Mesangial cell (primary cell): Measurements from ENCODE around the gene ELK3. TPM values are rescaled to one million over a fixed set of nuclear protein-coding genes. Genes with fewer than 3 reads are reported as not detected.

Experiments used
- total RNA-seq: library from RNA; depleted of rRNA; stranded (reverse); fragments of >200 nt; gene quantifications from 2 replicates; pipeline ENCODE4 v1.2.3, GENCODE V29; 2015

Gene ELK3
- 18.5 and 27.1 TPM in 2 replicates for total RNA-seq

DNA sequence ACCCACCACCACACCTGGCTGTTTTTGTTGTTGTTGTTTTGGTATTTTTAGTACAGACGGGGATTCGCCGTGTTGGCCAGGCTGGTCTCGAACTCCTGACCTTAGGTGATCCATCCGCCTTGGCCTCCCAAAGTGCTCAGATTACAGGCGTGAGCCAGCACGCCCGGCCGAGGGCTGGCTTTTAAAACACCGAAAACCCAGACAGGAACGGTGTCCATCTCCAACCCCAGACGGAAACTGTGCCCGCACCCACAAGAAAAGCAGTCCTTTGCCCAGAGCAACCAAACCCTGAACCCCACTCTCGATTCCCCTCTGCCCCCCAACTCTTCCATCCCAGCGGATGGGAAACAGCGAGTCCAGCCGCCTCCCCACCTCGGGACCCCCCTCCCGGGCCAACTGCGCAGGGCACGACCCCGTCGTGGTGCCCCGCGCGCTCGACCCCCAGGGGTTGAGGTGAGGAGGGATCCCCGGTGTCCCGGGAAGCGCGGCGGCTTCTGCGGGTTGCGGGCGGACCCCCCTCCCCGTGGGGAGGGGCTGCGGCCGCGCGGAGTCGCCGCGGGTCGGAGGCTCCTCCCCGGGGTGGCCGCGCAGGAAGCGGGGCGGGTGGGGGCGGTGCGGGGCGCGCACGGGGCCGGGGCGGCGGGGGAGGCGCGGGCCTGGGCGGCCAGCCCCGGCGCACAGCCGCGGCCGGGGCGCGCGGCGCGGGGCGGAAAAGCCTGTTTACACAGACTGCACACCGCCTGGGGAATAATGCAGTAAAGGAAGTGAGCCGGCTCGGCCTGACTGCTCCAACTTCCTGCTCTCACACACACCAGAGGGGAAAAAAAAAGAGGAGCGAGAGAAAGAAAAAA is at the start of gene ELK3:
Gene ELK3 (plus strand): TSS at position 651 of the 851 bp plus-strand sequence.

Other genes starting within 250 kb of the ELK3 start
- 0.25 TPM in 1 of 2 replicates, not detected in the other for gene HAL, start 198.0 kb upstream of the ELK3 start, total RNA-seq
- 44.0 and 74.2 TPM in 2 replicates for gene LTA4H, start 158.8 kb upstream of the ELK3 start, total RNA-seq
- 20.0 and 22.5 TPM in 2 replicates for gene CDK17, start 206.1 kb downstream of the ELK3 start, total RNA-seq